Hepatocyte (in vitro differentiated cells): Measurements from ENCODE around the gene HOXD8.

Experiments used
- EZH2 ChIP-seq: fragments of 200-600 bp; sonication (generic); IDR thresholded peaks from 2 replicates; pipeline ENCODE4 v1.6.1; 2016; ENCODE audit warnings: antibody characterized with exemption, mild to moderate bottlenecking, borderline replicate concordance
- EZH2phosphoT487 ChIP-seq: fragments of 200-600 bp; sonication (generic); IDR thresholded peaks from one replicate; pipeline ENCODE4 v1.6.1; 2018; ENCODE audit warnings: antibody characterized with exemption, mild to moderate bottlenecking, low read depth, moderate library complexity; ENCODE audit not compliant: unreplicated experiment, severe bottlenecking
- TF ChIP-seq, protein P1 (sequence below): fragments of 200-600 bp; sonication (generic); IDR thresholded peaks from 2 replicates; pipeline ENCODE4 v1.5.1; 2016; ENCODE audit warnings: antibody characterized with exemption, mild to moderate bottlenecking; ENCODE audit not compliant: poor library complexity

DNA sequence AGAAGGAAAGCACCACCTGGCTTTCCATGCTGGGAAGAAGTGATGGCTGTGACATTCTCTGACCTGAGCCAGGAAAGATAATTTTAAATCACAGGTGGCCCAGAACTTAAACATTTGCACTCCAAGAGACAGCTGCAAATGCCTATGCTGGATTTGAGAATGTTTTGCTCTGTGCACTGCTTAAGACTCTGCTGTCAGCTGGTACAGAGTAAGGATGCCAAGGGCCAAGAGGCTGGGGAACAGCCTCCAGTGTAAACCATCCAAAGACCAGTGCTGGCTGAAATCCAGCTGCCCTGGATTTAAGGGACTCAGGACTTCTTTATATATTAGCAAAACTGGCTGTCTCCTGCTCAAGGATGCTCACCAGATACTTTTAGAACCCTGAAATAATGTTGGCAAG, 3.9 kb downstream of the HOXD8 start:
- TF ChIP-seq, protein P1, sequence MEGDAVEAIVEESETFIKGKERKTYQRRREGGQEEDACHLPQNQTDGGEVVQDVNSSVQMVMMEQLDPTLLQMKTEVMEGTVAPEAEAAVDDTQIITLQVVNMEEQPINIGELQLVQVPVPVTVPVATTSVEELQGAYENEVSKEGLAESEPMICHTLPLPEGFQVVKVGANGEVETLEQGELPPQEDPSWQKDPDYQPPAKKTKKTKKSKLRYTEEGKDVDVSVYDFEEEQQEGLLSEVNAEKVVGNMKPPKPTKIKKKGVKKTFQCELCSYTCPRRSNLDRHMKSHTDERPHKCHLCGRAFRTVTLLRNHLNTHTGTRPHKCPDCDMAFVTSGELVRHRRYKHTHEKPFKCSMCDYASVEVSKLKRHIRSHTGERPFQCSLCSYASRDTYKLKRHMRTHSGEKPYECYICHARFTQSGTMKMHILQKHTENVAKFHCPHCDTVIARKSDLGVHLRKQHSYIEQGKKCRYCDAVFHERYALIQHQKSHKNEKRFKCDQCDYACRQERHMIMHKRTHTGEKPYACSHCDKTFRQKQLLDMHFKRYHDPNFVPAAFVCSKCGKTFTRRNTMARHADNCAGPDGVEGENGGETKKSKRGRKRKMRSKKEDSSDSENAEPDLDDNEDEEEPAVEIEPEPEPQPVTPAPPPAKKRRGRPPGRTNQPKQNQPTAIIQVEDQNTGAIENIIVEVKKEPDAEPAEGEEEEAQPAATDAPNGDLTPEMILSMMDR = no peak
- TF ChIP-seq EZH2 (no peak), EZH2phosphoT487 (no peak)
